ENCODE measurements around the gene CD7. TPM values are rescaled to one million over a fixed set of nuclear protein-coding genes. Genes with fewer than 3 reads are reported as not detected.

Gene CD7
- total RNA-seq, 1 donor from 2014 or later, result 0.75 TPM

- ATAC-seq (ENCODE audit: poor library complexity) (no peak), DNase-seq (no peak)
- intact Hi-C loops (cut with DNase I), result loop anchor here (10.0 kb wide), 1 partner anchor 59 kb away; no protein-coding TSS in a partner anchor
These were observed 23.2 kb downstream of the CD7 start for GRCh38 chr17:82294064-82294773.

GRCh38 chr17:82292251-82293154, 24.9 kb downstream of the CD7 start:
- ATAC-seq (ENCODE audit: poor library complexity) (peak; percentile 94), DNase-seq (peak; percentile 97)
- intact Hi-C loops (cut with DNase I), result loop anchor here (10.0 kb wide), 1 partner anchor 58 kb away; no protein-coding TSS in a partner anchor

- ATAC-seq (ENCODE audit: poor library complexity) (no peak), DNase-seq (no peak)
- intact Hi-C loops (cut with DNase I), result loop anchor here (10.0 kb wide), 1 partner anchor 57 kb away; no protein-coding TSS in a partner anchor
These were observed 25.7 kb downstream of the CD7 start for GRCh38 chr17:82291582-82292250.

- ATAC-seq (ENCODE audit: poor library complexity) (peak; percentile 33), DNase-seq (peak; percentile 87)
- intact Hi-C loops (cut with DNase I), result no loop called here
These were observed 29.3 kb downstream of the CD7 start for GRCh38 chr17:82287868-82288801.

GRCh38 chr17:82287013-82287867, 30.2 kb downstream of the CD7 start:
- ATAC-seq (ENCODE audit: poor library complexity) (no peak), DNase-seq (no peak)
- intact Hi-C loops (cut with DNase I), result no loop called here

- DNase-seq, result no peak
- intact Hi-C loops (cut with DNase I), result no loop called here
- no peak for ATAC-seq (ENCODE audit: poor library complexity)
These were observed 32.3 kb downstream of the CD7 start for GRCh38 chr17:82285141-82285540.

- ATAC-seq (ENCODE audit: poor library complexity) (no peak), DNase-seq (no peak)
- intact Hi-C loops (cut with DNase I), result no loop called here
These were observed 34.1 kb downstream of the CD7 start for GRCh38 chr17:82283208-82283749.

GRCh38 chr17:82282239-82283207, 34.9 kb downstream of the CD7 start:
- intact Hi-C loops (cut with DNase I), result no loop called here
- no peak for DNase-seq

GRCh38 chr17:82281502-82282238, 35.7 kb downstream of the CD7 start:
- no peak for ATAC-seq (ENCODE audit: poor library complexity)
- intact Hi-C loops (cut with DNase I), result no loop called here
- no peak for DNase-seq

More at GRCh38 chr17:82282239-82283207, 34.9 kb downstream of the CD7 start:
- no peak for ATAC-seq (ENCODE audit: poor library complexity)

GRCh38 chr17:82281076-82281475, 36.3 kb downstream of the CD7 start:
- no peak for DNase-seq
- no peak for ATAC-seq (ENCODE audit: poor library complexity)
- intact Hi-C loops (cut with DNase I), result no loop called here

GRCh38 chr17:82280537-82280936, 36.9 kb downstream of the CD7 start:
- DNase-seq (no peak), ATAC-seq (ENCODE audit: poor library complexity) (no peak)
- intact Hi-C loops (cut with DNase I), result no loop called here

GRCh38 chr17:82278786-82279391, 38.5 kb downstream of the CD7 start:
- DNase-seq, result no peak
- no peak for ATAC-seq (ENCODE audit: poor library complexity)
- intact Hi-C loops (cut with DNase I), result no loop called here

- DNase-seq (no peak), ATAC-seq (ENCODE audit: poor library complexity) (no peak)
- intact Hi-C loops (cut with DNase I), result no loop called here
These were observed 39.1 kb downstream of the CD7 start for GRCh38 chr17:82278308-82278707.

- no peak for ATAC-seq (ENCODE audit: poor library complexity)
- no peak for DNase-seq
- intact Hi-C loops (cut with DNase I), result no loop called here
These were observed 39.6 kb downstream of the CD7 start for GRCh38 chr17:82277851-82278250.

GRCh38 chr17:82276938-82277337, 40.5 kb downstream of the CD7 start:
- no peak for ATAC-seq (ENCODE audit: poor library complexity)
- DNase-seq, result no peak
- intact Hi-C loops (cut with DNase I), result no loop called here

All from Right ventricle myocardium superior (tissue), 1 donor.